D721Med (cell line): Measurements from ENCODE around the gene ACIN1.

Source experiments
- DNase-seq: peaks from one replicate; pipeline ENCODE4 v3.0.0; 2011; ENCODE audit warnings: low spot score; ENCODE audit not compliant: insufficient read length
- FAIRE-seq: peaks from 2 replicates; lab custom pipeline; 2011; peaks lifted over from hg19 to GRCh38; lab: Jason Lieb, UNC
- TF ChIP-seq, protein P1 (sequence below): IDR thresholded peaks from 2 replicates; pipeline ENCODE4 v1.5.1; 2012; ENCODE audit warnings: mild to moderate bottlenecking, control low read depth; ENCODE audit not compliant: insufficient read depth; ENCODE audit errors: missing control alignments

The ACIN1 gene

DNA sequence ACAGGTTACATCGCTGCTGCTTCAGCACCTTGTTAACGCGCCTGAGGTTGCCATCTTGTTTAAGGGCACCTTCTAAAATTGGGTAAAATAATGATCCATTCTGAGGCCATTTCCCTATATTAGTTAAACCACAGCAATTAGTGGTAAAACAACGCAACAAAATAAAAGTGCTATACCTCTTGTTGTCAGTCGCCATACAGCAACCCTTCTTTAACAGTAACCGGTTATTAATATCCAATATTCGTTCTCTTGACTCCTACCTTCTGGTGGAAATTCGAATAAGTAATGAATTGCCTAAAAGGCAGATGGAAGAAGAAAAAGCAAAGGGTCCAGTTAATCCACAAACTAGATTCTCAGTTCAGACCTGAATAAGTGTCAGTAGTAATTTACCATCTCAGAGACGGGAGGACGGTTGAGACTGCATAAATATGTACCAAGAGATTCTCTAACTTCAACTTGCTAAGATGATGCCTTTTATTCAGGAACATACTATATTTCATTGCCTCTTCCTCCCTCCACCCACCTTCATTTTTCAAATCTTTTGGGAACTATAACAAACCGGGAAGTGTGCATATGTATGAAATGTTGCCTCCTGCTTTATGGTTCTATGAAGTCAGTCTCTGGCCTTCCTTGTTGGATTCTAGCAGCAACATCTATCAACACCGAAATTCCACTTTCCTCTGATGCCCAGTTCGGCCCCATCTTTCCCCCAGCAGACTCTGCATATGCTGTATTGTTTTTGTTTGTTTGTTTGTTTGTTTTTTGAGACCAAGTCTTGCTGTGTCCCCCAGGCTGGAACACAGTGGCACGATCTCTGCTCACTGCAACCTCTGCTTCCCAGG, 59.4 kb downstream of the ACIN1 start:
- TF ChIP-seq, protein P1, sequence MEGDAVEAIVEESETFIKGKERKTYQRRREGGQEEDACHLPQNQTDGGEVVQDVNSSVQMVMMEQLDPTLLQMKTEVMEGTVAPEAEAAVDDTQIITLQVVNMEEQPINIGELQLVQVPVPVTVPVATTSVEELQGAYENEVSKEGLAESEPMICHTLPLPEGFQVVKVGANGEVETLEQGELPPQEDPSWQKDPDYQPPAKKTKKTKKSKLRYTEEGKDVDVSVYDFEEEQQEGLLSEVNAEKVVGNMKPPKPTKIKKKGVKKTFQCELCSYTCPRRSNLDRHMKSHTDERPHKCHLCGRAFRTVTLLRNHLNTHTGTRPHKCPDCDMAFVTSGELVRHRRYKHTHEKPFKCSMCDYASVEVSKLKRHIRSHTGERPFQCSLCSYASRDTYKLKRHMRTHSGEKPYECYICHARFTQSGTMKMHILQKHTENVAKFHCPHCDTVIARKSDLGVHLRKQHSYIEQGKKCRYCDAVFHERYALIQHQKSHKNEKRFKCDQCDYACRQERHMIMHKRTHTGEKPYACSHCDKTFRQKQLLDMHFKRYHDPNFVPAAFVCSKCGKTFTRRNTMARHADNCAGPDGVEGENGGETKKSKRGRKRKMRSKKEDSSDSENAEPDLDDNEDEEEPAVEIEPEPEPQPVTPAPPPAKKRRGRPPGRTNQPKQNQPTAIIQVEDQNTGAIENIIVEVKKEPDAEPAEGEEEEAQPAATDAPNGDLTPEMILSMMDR, result no peak
- DNase-seq, result no peak
- no peak for FAIRE-seq

DNA sequence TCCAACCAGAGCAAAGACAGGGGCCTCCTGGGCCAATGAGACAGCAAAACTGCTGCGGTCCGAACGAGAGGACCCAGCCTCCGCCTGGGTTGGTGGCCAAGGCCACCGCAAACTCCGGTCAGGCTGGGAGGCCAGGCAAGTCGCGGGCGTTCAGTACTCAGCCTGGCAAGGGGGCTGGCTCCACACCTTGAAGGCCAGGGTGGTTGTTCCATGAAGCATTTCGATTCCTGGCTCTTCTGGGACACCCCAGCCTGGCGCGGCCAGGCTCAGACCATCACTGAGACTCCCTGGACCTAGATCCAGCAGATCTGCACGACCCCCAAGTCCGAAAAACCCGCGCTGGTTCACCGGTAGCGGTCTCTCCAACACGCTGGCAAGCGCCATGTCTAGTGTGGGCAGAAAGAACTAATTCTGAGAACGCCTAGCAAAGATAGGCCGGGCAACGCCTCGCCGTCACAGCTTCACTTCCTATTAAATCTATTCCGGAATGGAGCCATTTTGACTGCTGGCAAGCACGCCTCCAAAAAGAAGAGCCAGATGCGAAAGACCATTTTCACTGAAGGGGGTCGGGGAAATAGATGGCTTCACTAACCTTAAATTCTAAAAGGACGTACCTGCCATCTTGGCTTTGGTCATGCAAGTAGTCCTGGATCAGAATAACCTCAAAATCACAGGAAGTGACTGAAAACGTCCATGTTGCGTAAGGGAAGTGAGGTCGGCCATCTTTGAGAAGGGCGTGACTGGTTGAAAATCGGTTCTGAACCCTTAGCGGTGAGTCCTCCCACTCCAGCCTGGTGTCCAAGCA, 60.2 kb downstream of the ACIN1 start, which contains the start of gene PSMB5:
Gene PSMB5 (minus strand): TSS at position 403 of the 805 bp plus-strand sequence. CDS start 19 bp downstream, at position 384.
- FAIRE-seq, result peak; percentile 46
- TF ChIP-seq, protein P1, result no peak
- DNase-seq, result peak; percentile 87

- no peak for FAIRE-seq
- TF ChIP-seq, protein P1, result no peak
- DNase-seq, result no peak
These were observed 61.0 kb downstream of the ACIN1 start for GRCh38 chr14:23033801-23034497.

DNA sequence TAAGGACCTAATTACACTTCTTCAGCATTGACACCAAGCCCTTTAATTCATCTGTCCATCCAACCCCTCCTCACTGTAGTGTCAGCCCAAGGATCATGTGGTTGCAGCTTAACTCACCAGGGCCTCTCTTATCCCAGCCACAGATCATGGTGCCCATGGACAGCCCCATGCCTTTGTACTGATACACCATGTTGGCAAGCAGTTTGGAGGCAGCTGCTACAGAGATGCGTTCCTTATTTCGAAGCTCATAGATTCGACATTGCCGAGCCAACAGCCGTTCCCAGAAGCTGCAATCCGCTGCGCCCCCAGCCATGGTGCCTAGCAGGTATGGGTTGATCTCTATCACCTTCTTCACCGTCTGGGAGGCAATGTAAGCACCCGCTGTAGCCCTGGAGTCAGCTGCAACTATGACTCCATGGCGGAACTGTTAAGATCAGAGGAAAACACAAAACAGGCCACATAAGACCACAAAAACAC, 61.6 kb downstream of the ACIN1 start:
- TF ChIP-seq, protein P1, result no peak
- FAIRE-seq (no peak), DNase-seq (no peak)

DNA sequence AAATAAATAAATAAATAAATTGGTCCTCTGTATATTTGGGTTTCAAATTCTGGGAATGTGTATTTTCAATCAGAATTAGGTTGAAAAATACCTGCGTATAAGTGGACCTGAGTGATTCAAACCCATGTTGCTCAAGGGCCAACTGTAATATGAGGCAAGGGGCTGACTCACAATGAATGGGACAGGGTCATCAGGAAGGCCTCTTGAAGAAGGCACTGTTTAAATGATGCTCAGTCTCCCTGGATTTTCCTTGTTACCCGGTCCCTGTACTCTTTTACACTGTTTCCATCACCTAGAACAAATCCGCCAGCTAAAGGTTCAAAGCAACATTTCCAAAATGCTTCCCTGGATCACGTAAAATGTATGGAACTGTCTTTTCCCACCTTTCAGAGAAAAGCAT, 64.0 kb downstream of the ACIN1 start:
- no peak for DNase-seq
- FAIRE-seq, result no peak
- TF ChIP-seq, protein P1, result no peak

- FAIRE-seq (no peak), DNase-seq (no peak)
- TF ChIP-seq, protein P1, result no peak
These were observed 66.1 kb downstream of the ACIN1 start for GRCh38 chr14:23028799-23029198.
